ENCODE measurements around the gene FAM3B.

DNA sequence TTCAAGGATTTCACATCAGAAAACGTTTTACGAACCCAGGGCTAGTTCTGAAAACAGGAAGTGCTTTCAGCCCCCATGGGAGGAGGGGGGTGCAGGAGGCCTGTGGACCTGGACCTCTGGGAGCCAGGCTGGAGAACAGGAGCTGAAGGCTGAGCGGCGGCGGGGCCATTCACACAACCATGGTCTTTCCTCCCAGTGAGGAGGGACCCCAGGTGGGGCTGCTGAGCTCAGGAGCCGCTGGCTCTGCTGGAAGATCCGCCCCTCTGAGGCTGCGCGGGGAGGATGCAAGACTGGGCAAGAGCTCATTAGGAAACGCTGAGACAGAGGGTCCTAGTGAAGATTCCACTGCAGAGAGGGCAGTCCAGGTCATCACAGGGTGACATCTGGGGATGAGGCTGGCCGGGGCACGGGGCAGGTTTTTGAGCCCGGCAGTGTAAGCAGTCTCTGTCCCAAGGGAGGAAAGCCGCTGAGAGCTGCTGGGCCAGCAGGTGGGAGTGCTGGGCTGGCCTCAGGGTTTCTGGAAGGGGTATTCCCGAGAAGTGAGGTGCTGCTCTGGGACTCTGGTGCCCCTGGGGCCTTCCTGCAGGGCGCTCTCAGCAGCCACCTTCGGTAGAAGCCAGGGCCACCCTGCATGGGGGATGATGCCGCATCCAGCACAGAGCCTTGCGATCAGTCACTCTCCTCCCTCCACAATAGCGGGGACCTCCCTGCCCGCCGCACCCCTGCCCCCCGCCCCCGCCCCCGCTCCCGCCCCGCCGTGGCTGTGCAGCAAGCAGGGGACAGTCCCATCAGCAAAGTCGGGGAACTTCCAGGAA is 52.7 kb downstream of the FAM3B start:
- TF ChIP-seq, protein P1, sequence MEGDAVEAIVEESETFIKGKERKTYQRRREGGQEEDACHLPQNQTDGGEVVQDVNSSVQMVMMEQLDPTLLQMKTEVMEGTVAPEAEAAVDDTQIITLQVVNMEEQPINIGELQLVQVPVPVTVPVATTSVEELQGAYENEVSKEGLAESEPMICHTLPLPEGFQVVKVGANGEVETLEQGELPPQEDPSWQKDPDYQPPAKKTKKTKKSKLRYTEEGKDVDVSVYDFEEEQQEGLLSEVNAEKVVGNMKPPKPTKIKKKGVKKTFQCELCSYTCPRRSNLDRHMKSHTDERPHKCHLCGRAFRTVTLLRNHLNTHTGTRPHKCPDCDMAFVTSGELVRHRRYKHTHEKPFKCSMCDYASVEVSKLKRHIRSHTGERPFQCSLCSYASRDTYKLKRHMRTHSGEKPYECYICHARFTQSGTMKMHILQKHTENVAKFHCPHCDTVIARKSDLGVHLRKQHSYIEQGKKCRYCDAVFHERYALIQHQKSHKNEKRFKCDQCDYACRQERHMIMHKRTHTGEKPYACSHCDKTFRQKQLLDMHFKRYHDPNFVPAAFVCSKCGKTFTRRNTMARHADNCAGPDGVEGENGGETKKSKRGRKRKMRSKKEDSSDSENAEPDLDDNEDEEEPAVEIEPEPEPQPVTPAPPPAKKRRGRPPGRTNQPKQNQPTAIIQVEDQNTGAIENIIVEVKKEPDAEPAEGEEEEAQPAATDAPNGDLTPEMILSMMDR (IDR thresholded peaks at IDR 0.05; ENCODE audit: poor library complexity), result peak; percentile 36
- no peak for TF ChIP-seq EZH2 (IDR thresholded peaks at IDR 0.05; ENCODE audit: borderline replicate concordance)
